HS-27A (cell line): ENCODE results near the gene PRKCA.

Experiments
- DNase-seq: peaks from one replicate; pipeline ENCODE4 v3.0.0-alpha.2; 2012; ENCODE audit warnings: low read depth, missing footprints

Gene PRKCA

DNA sequence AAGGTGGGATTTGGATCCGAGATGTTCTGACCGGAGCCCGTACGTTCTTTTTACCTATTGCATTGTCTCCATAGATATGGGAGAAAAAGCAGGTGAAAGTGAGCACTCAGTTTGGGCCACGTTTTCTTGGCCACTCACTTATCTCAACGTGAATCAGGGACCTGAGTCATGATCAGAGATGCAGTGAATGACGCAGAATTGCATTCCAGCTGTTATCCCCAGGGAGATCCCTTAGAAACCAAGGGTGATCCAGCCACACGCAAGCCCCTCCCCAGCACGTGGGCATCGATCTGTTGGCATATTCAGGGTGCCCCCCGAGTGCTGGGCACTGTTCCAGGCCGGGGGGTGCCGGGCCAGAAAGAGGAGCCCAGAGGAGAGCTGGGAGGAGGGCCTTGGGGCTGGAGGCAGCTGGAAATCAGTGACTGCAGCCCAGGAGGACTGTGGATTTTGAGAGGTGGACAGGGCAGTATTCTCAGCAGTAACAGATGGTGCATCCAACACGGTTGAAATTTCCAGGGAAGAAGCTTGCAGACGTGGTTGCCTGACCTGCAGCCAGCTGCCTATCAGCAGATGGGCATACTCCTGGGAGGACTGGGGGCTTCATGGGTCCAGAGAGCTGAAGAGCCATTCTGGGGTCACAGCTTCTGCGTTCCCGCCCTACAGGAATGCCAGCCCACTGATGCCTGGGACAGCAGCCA is 445.3 kb downstream of the PRKCA start:
- peak; percentile 60 for DNase-seq

DNA sequence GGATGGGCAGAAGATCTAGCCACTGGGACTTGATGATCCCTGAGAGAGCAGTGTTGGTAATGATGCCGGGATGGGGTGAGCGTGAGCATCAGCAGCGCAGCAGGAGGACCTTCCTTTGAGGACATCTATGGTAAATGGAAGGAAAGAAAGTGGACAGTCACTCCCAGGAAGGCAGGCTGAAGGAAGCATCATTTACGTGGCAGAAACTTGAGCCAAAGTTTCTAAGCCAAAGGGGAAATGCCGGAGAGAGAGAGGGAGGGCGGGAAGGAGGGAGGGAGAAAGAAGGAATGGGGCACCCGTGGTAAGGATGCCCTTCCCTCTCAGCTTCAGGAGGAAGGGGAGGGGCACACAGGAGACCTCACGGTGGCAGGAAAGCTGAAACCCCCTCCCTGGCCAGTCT is 446.2 kb downstream of the PRKCA start:
- no peak for DNase-seq

DNA sequence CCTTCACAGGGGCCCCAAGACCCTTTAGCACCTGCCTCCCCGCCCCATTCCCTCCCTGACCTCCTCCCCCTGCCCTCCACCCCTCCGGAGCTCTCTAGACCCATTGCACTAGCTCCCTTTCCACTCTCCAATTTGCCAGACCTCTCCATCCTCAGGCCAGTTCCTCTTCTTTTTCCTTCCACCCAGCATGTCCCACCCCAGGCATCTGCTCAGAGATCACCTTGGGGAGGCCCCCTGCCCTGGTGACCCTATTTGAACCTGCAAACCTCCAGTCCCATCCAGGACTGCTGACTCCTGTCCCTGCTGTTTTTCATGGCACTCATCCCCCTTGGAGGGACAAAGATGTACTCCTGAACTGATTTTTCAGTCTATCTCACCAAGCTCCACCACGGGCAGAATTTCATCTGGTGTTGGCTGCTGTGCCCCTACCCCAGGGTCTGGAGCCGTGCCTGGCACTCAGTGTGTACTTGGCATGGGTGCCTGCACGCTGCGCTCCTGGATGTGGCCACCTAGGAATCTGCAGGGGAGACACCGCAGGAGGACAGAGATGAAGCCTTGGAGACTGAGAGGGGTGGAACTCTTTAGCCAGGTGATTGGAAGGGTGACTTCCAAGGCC is 446.9 kb downstream of the PRKCA start:
- DNase-seq = no peak

DNA sequence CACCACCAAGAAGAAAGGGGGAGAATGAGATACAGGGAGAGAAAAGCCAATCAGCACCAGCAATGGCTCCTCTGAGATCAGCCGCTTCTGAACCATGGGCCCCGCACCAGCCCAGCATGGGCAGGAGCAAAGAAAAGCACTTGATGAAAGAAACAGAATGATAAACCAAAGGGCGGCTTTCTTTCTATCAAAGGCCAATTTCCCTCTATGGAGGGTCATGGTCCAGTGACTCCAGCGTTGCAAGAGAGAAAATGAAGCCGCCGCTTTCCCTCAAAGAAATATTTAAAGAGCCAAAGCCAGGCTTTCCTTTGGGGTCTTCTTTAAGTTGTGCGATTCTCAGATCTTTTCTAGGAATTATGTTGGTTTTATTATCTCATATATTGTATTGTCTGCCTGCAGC is 447.7 kb downstream of the PRKCA start:
- DNase-seq = no peak

DNA sequence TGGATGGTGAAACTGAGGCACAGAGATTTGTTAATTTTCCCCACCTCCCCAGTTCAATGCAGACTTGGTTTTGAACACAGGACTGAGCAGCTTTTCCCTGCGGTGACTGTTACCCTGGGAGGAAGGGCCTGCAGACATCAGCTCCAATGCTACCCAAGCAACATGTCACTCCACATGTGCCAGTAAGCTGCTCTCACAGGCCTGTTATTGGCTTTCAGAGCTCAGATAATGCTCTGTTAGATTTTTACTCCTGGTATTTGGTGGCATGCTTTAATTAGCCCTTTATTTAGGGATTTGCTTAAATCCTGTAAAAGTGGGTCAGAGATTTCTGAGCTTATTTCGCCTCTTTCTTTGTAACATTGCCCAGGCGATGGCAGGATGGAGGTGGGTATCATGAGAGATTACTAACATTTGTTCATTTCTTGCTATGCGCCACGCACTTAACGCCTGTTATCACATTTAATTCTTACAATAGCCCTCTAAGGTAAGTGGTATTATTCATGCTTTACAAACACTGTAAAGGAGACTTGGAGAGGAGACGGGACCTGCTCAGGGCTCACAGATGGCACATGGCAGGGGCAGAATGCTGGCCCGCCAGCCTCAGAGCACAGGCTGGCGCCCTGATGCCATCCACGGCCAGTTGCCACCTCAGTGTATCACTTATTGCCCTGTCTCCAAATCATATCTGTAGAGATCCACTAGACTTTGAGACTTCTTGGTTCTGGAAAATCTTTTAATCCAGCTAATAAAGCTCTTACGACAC is 448.5 kb downstream of the PRKCA start:
- no peak for DNase-seq

DNA sequence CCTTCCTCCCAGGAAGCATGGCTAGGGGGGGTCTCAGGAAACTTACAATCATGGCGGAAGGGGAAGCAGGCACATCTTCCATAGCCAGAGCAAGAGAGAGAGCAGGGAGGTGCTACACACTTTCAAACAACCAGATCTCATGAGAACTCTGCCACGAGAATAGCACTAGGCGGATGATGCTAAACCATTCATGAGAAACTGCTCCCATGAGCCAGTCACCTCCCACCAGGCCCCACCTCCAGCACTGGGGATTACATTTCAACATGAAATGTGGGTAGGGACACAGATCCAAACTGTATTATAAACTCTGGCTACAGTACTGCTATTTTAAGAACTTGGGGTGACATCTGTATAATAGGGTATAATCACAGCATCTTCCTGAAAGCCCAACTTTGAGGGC is 449.4 kb downstream of the PRKCA start:
- DNase-seq = no peak

DNA sequence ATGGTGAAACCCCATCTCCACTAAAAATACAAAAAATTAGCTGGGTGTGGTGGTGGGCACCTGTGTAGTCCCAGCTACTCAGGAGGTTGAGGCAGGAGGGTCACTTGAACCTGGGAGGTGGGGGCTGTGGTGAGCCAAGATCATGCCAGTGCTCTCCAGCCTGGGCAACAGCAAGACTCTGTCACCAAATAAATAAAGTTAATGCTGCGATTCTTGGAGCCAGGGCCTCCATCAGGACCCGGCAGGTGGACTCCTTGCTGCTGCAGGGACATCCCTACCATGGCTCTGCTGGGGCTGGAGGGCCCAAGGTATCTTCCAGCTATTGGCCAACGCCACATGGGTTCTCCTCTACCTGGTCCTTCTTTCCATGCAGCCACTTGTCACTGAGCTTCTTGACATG is 450.0 kb downstream of the PRKCA start:
- DNase-seq = no peak

DNA sequence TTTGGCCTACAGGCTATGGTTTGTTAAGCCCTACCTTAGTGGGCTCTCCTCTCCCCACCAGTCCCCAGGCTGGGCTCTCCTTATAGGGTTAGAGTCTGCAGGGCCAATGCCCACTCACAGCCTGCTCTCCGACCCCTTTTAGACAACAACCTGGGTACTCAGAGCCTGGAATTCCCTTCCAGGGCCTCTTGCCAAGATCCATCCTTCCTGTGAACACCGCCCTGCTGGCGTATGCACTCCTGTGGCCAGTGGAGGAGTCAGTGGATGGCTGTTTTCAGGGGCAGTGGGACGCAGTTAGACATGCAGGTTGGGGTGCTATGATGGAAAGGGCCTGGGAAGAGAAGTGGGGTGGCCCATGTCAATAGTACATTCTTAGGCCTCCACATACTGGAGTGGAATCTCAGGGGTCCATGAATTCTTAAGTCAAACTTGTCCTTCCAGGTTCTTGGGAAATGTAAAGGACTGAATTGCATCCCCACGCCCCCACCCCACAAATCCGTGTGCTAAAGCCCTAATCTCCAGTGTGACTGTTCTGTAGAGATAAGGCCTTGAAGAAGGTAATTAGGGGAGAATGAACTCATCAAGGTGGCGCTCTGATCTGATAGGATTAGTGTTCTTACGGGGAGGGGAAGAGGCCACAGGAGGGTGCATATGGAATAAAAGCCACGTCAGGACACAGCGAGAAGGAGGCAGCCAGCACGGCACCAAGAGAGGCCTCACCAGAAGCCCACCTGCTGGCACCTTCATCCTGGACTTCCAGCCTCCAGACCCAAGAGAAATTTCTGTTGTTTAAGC is 450.9 kb downstream of the PRKCA start:
- no peak for DNase-seq

DNA sequence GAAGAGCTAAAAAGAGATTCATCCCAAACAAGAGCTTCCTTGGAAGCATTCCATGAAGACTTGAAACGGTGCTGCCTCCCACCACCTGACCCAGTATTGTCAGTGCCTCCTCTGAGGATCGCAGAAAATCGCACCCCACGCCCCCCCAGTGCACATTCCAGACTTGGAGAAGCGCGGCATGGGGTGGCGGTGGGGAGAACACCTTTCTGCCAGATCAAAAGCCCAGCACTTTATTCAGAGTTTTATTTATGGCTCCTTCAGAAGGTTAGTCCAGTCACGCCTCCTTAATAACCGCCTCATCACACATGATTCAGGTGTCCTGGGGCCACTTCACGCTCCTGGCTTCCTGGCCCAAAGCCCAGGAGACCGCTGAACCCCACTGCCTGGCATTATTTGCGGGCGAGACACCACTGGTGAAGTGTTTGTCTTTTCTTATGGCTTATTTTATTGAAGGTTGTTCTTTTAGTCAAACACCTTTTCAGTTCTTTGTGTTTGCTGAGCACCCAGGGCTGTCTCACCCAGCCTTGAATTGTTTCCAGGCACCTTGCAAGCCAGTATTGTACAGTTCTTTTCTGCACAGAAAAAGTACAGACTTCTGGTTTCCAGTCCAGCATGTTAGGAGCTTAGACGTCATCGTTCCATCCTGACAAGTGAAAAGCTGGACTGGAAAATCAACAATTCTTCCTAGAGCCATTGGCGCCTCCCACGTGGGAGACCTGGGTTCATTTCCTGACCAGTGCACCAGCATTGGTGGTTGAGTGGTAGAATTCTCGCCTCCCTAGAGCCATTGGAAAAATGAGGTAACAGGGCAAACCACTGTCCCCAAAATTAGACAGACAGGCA is 452.9 kb downstream of the PRKCA start:
- no peak for DNase-seq

DNA sequence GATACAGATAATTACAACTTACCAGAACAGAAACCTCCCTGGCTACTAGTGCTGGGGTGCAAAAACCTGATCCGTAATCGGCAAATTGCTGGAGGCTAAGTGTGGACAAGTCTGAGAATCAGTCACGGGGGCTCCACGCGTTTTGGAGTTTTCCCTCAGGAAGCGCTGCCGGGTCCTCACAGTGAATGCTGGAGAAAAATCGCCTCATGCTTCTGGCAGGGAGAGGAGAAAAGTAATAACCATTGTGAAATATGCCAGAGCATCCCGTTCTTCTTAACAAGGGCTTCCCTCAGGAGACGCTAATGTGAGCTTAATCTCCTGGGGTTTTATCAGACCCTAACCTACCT is 453.5 kb downstream of the PRKCA start:
- no peak for DNase-seq

DNA sequence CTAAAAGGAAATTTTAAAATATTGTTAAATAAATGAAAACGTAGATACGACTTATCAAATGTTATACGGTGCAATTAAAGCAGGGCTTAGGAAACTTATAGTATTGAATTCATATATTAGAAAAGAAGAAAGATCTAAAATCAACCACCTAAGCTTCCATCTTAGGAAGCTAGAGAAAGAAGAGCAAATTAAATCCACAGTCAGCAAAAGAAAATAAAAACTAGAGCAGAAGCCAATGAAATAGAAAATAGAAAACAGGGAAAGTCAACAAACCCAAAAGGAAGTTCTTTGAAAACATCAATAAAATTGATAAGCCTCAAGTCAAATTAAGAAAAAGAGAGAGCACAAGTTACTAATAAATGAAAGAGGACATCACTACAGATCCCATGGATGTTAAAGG is 457.9 kb downstream of the PRKCA start:
- no peak for DNase-seq

DNA sequence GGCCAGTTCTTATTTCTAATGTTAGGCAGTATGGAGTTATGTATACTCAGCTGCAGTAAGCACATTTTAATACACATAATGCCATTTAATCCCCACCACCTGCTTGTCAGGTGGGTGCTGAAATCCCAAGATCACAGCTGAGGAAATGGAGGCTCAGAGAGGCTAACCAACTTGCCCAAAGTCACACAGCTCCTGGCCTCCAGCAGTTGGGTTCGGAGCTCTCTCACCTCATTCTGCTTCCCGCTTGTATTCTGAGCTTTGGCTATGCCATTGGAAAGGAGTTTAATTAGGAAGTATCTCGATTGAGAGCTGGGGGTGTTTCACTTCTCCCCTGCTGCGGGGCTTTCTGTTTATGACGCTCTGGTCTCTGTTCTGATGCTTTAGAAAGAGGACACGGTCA is 459.9 kb downstream of the PRKCA start:
- DNase-seq = no peak

DNA sequence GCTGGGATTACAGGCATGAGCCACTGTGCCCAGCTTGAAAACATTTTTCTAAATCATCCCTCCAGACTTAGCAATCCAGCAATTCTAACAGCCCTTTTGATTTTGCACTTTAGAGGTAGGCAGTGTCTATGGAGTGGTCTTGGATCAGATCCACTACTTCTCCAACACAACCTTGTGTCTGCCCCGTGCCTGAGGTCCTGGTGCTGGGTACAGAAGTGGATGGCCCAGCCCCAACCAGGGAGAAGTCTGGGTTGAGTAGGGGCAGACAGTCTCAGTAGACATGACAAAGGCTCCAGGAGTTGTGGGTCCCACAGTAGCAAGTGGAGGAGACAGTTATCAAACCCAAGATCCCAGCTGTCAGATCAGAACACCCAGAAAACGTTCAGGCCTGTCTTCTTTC is 460.6 kb downstream of the PRKCA start:
- no peak for DNase-seq

DNA sequence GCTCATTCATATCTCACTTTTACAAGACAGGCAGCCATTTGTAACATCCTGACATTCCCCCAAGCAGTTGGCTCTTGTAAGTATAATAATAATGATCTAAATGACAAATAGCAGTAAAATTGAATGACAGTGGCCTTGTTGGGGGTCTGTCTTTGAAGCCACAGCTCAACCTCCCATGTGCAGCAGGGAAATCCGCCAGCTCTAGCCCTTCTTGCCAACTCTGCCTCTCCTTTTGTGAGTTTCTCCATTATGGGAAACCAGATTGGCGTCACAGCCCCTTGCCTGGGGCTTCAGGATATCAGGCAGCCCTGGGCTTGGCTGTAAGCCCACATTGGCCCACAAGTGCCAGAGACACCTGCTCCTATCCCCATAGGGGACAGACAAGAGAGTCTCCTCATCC is 462.1 kb downstream of the PRKCA start:
- DNase-seq = no peak

DNA sequence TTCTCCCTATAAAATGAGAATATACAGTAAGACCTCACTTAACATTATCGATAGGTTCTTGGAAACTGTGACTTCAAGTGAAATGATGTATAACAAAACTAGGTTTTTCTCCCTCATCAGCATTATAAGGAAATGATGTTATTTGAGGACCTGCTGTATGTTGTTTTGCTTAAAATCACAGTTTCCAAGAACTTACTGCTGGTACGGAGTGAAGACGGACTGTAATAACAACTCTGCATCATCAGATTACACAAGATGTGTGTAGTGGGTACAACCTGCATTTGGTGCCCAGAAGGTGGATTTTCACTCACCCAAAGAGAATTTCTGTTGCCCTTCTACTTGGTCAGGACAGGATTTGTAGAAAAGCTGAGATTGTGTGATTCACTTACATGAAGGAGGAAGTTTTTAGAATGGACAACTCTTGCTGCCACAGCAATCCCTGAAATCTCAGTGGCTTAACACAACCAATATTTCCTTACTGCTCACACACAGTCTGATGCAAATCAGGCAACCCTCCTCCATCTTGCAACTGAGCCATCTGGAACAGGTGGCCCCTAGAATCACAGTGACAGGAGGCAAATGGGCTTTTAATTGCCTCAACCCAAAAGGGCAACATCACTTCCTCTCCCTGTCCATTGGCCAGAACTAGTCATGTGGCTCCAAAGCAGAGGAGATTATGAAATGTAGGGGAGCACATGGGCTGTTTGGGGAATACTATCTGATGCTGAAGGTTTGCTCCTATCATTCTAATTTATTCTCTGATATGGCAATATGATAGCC is 464.9 kb downstream of the PRKCA start:
- DNase-seq = no peak

DNA sequence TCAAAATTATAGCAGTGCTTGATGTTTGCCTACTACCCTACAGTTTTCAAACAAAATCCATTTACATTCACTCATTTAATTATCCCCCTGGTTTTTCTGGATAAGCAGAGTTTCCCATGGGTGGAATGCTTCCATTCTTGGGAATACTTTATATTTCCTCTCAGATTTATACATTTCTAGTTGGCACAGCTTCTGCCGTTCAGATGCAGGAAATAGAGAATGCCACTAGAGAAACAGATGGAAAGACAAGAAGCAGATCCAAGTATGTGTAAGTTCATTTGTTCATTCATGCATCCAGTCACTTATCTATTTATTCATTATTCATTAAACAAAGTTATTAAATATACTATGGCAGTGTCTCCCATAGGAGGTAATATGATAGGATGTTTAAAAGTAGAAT is 467.5 kb downstream of the PRKCA start:
- DNase-seq = no peak

DNA sequence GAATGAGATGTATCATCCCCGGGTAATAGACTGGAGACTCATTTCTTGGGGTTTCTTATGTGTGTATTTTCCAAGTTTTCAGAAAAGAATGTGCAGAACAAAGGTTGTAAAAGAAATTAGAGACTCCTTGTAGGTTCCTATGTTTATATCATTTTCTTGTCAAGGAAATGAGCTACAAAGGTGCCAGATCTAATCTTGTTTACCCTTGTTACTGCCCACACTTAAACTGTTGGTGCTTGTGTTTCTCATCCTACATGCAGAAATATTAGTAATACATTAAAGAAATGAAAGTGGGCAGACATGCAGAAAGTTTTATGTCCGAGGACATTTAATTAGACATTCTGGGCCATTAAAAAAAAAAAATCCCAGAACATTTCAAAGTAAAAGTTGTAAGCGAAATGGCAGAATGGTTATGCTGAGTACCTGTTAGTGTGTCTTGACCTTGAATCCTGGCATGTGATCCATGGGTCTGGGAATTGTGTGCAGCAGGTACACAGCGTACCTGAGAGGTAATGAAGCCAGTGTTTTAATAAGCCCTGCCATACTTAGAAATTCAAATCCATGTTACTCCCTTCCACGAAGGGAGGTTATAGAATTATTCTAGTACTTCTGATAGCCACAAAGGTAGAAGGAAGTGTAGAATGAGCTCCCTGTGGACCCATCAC is 469.9 kb downstream of the PRKCA start:
- no peak for DNase-seq

DNA sequence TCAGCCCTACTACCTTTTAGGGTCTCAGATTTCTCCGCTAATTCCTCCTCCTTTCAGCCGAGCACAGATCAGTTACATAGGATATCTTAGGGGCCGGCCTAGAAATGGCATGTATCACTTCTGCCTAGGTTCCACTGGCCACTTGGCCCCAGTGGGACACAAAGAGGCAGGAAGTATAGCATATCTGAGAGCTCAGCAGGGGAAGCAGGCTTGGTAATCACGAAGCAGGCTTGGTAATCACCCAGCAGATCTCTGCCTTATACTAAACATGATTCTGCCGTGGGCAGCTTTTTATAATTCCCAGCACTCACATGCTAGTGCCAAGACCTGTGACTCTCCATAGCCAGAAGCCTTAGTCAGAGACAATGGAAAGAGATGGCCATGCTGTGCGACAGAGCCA is 472.9 kb downstream of the PRKCA start:
- DNase-seq = no peak

DNA sequence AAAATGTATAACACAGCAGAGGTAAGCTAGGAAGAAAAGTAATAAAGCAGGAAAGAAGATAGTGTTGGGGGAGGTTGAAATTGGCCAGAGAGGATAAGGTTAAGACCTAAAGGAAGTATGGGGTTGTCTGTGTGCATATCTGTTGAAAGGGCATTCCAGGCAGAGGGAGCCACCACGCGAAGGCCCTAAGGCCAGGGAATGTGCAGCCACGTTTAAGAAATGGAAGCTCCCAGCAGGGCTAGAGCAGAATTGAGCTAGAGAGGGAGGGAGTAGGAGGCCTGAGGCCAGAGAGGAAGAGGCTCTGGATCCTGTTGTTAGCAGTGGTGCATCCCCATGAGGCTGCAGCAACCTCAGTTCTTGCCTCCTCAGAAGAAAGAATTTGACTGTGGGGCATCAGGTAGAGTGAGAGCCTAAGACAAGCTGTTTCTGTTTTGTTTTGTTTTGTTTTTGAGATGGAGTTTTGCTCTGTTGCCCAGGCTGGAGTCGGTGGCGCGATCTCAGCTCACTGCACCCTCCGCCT is 473.5 kb downstream of the PRKCA start:
- DNase-seq = no peak

DNA sequence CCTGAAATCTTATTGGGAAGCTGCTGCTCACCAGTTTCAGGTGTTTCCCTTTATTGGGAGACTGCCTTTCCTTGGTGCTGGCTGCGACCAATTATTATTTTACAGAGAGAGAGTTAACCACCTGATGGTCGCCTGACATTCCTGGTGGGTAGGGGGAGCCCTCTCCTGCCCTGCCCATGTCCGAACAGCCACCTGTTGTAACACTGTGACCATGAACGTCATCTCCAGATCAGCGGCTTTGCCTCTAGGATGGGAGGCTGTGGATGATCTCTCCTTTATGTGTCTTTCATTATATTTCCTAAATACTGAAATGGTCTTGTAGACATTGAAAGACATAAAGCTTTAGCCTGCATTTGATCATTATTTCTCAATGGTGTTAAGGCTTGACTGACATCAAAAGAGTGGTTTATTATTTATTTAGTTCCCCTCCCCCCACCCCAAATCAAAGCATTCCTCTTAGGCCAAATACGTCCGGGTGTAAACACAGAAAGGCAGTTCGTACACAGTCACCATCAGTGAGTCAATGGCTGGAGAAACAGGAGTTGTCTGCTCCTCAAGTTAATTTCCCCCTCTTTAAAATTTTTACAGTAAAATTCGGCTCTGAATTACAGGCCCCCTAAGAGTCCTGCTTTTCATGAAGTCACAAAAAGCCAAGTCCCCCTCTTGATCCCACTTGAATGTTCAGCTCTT is 474.7 kb downstream of the PRKCA start:
- no peak for DNase-seq
